LNCaP clone FGC (cell line): Measurements from ENCODE around the gene ODAD2.

Experiments
- DNase-seq: peaks from one replicate; pipeline ENCODE4 v3.0.0-alpha.2; 2011; ENCODE audit warnings: low read depth
- H3K4me3 ChIP-seq: 2 replicates; pipeline ENCODE4 v1.5.1; 2011; ENCODE audit warnings: mild to moderate bottlenecking, low read depth, low read length, control low read depth
- CTCF ChIP-seq: IDR thresholded peaks from 2 replicates; pipeline ENCODE4 v1.5.1; 2012; ENCODE audit warnings: mild to moderate bottlenecking; ENCODE audit not compliant: control insufficient read depth, insufficient read depth; ENCODE audit errors: extremely low read depth

Gene ODAD2

GRCh38 chr10:27779462-27780015, 219.3 kb downstream of the ODAD2 start:
- no peak for TF ChIP-seq CTCF
- no peak for DNase-seq
- no peak overlapping the region for H3K4me3 ChIP-seq

GRCh38 chr10:27774831-27775230, 224.0 kb downstream of the ODAD2 start:
- DNase-seq = no peak
- TF ChIP-seq CTCF = no peak
- no peak overlapping the region for H3K4me3 ChIP-seq

- no peak for TF ChIP-seq CTCF
- DNase-seq = no peak
These were observed 227.6 kb downstream of the ODAD2 start for GRCh38 chr10:27771231-27771630.

GRCh38 chr10:27770181-27770580, 228.7 kb downstream of the ODAD2 start:
- no peak overlapping the region for H3K4me3 ChIP-seq
- DNase-seq = no peak
- TF ChIP-seq CTCF = no peak

More at GRCh38 chr10:27771231-27771630, 227.6 kb downstream of the ODAD2 start:
- no peak overlapping the region for H3K4me3 ChIP-seq
